GM10847 (cell line): ENCODE data around the gene SLC29A1.

Experiments used
- POLR2A ChIP-seq: IDR thresholded peaks from 2 replicates; pipeline ENCODE4 v1.6.1; 2011; ENCODE audit not compliant: insufficient read length; ENCODE audit errors: extremely low read depth

SLC29A1 gene

GRCh38 chr6:44223319-44224028 is at the start of gene SLC29A1:
SLC29A1 (plus strand) TSS chr6:44223595; CDS start chr6:44227314, 3,719 bp downstream.
- TF ChIP-seq POLR2A = peak; percentile 72

- no peak for TF ChIP-seq POLR2A
These were observed 47.1 kb upstream of the SLC29A1 start for GRCh38 chr6:44176130-44176761.

- no peak for TF ChIP-seq POLR2A
These were observed 46.5 kb upstream of the SLC29A1 start for GRCh38 chr6:44176762-44177509.

GRCh38 chr6:44177691-44178423 is 45.5 kb upstream of the SLC29A1 start:
- TF ChIP-seq POLR2A = no peak

- TF ChIP-seq POLR2A = no peak
These were observed 44.8 kb upstream of the SLC29A1 start for GRCh38 chr6:44178424-44179071.

- no peak for TF ChIP-seq POLR2A
These were observed 44.3 kb upstream of the SLC29A1 start for GRCh38 chr6:44179072-44179536.

GRCh38 chr6:44179648-44180047 is 43.7 kb upstream of the SLC29A1 start:
- no peak for TF ChIP-seq POLR2A

- no peak for TF ChIP-seq POLR2A
These were observed 43.0 kb upstream of the SLC29A1 start for GRCh38 chr6:44180406-44180805.

GRCh38 chr6:44180886-44181285 is 42.5 kb upstream of the SLC29A1 start:
- no peak for TF ChIP-seq POLR2A

GRCh38 chr6:44182911-44183390 is 40.4 kb upstream of the SLC29A1 start:
- no peak for TF ChIP-seq POLR2A

- TF ChIP-seq POLR2A = no peak
These were observed 39.6 kb upstream of the SLC29A1 start for GRCh38 chr6:44183783-44184182.

GRCh38 chr6:44185953-44186634 is 37.3 kb upstream of the SLC29A1 start:
- no peak for TF ChIP-seq POLR2A

- TF ChIP-seq POLR2A = no peak
These were observed 36.8 kb upstream of the SLC29A1 start for GRCh38 chr6:44186635-44187025.

GRCh38 chr6:44188819-44189218 is 34.6 kb upstream of the SLC29A1 start:
- TF ChIP-seq POLR2A = no peak
